ENCODE results near the gene NOS1AP. TPM values are rescaled to one million over a fixed set of nuclear protein-coding genes. Genes with fewer than 3 reads are reported as not detected.

NOS1AP gene
- total RNA-seq, 1 experiment from 2014 or later, result 2.4 TPM

GRCh38 chr1:162192763-162193162 lies 123.3 kb downstream of the NOS1AP start:
- no peak for DNase-seq (ENCODE audit: unreplicated experiment)
- Mint-ChIP-seq H3K27me3 (ENCODE audit: insufficient read depth, unreplicated experiment) (no peaks in the 10 kb centered on the region), H3K9me3 (ENCODE audit: unreplicated experiment) (no peaks in the 10 kb centered on the region), H3K4me3 (ENCODE audit: unreplicated experiment) (no peak overlapping the region), H3K36me3 (ENCODE audit: insufficient read depth, unreplicated experiment) (no peaks in the 10 kb centered on the region), H3K27ac (ENCODE audit: low read depth, unreplicated experiment) (no peak overlapping the region), H3K4me1 (ENCODE audit: insufficient read depth, unreplicated experiment) (no peaks in the 10 kb centered on the region)
- intact Hi-C loops (cut with micrococcal nuclease), result no loop called here
- TF ChIP-seq, protein P1, sequence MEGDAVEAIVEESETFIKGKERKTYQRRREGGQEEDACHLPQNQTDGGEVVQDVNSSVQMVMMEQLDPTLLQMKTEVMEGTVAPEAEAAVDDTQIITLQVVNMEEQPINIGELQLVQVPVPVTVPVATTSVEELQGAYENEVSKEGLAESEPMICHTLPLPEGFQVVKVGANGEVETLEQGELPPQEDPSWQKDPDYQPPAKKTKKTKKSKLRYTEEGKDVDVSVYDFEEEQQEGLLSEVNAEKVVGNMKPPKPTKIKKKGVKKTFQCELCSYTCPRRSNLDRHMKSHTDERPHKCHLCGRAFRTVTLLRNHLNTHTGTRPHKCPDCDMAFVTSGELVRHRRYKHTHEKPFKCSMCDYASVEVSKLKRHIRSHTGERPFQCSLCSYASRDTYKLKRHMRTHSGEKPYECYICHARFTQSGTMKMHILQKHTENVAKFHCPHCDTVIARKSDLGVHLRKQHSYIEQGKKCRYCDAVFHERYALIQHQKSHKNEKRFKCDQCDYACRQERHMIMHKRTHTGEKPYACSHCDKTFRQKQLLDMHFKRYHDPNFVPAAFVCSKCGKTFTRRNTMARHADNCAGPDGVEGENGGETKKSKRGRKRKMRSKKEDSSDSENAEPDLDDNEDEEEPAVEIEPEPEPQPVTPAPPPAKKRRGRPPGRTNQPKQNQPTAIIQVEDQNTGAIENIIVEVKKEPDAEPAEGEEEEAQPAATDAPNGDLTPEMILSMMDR (IDR thresholded peaks at IDR 0.05; ENCODE audit: unreplicated experiment), result no peak
- ChIA-PET CTCF (interaction anchor here (0.8 to 1.2 kb wide), 2 partner anchors 10 to 12 kb away, joined by 3 read pairs; no protein-coding TSS in a partner anchor), POLR2A (interaction anchor here (0.6 to 1.2 kb wide), 2 partner anchors 40 to 234 kb away, joined by 3 read pairs; no protein-coding TSS in a partner anchor)
- no TSS peak for BruUV-seq (replicated peaks)

DNA sequence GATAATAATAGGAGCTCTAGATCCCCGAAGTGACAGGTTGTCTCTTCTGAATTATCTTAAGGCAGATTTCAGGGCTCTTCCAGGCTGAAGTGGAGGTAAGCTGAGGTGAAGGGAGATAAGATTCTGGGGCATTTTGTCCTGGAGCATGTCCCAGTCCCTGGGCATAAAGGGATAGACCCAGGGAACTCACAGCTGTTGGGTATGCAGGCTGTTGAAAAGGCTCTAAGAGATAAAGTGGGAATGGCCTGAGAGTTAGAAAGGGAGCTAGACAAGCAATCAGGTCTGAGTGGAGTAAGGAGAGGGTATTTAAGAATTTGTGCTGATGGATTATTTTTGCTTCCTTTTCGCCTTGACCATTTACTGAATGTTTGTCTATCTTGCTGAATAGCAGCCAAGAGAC lies 123.7 kb downstream of the NOS1AP start:
- no TSS peak for BruUV-seq (replicated peaks)

DNA sequence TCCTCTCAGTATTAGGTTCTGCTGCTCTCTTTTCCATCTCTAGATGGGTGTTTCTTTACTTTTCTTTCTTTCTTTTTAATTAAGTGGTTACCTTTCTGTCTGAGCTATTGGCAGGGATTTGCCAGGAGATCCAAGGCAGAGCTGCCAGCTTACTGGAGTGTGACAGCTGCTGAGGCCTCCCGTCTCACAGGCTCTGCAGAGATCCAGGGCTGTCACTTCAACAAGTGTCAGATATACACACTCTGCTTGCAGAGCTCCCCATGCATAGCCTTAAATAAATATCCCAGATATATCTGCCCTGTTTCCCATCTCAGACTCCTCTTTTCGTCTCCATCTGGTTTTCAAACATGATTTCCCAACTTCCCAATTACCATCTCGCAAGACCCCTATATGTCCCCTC lies 124.3 kb downstream of the NOS1AP start:
- Mint-ChIP-seq H3K36me3 (ENCODE audit: insufficient read depth, unreplicated experiment) (no peaks in the 10 kb centered on the region), H3K4me1 (ENCODE audit: insufficient read depth, unreplicated experiment) (no peaks in the 10 kb centered on the region), H3K9me3 (ENCODE audit: unreplicated experiment) (no peaks in the 10 kb centered on the region), H3K4me3 (ENCODE audit: unreplicated experiment) (no peak overlapping the region), H3K27ac (ENCODE audit: low read depth, unreplicated experiment) (no peak overlapping the region), H3K27me3 (ENCODE audit: insufficient read depth, unreplicated experiment) (no peaks in the 10 kb centered on the region)
- TF ChIP-seq, protein P1 (IDR thresholded peaks at IDR 0.05; ENCODE audit: unreplicated experiment), result no peak
- POLR2A ChIA-PET, result interaction anchor here (1.2 kb wide), 1 partner anchor 41 kb away, joined by 3 read pairs; no protein-coding TSS in a partner anchor
- intact Hi-C loops (cut with micrococcal nuclease), result no loop called here
- CTCF ChIA-PET, result interaction anchor here (0.7 to 1.2 kb wide), 2 partner anchors 8 to 12 kb away, joined by 3 read pairs; no protein-coding TSS in a partner anchor
- BruUV-seq (replicated peaks), result no TSS peak
- DNase-seq (ENCODE audit: unreplicated experiment), result no peak

More for the DNA sequence above, 123.7 kb downstream of the NOS1AP start:
- ChIA-PET POLR2A (interaction anchor here (0.6 to 1.2 kb wide), 2 partner anchors 41 to 235 kb away, joined by 3 read pairs; no protein-coding TSS in a partner anchor), CTCF (interaction anchor here (0.7 to 1.2 kb wide), 3 partner anchors 8 to 13 kb away, joined by 3 read pairs; no protein-coding TSS in a partner anchor)
- no peaks in the 10 kb centered on the region for H3K36me3 Mint-ChIP-seq (ENCODE audit: insufficient read depth, unreplicated experiment)
- intact Hi-C loops (cut with micrococcal nuclease), result no loop called here
- TF ChIP-seq, protein P1 (IDR thresholded peaks at IDR 0.05; ENCODE audit: unreplicated experiment), result no peak
- H3K4me1 Mint-ChIP-seq (ENCODE audit: insufficient read depth, unreplicated experiment), result no peaks in the 10 kb centered on the region
- H3K4me3 Mint-ChIP-seq (ENCODE audit: unreplicated experiment), result no peak overlapping the region
- H3K27ac Mint-ChIP-seq (ENCODE audit: low read depth, unreplicated experiment), result no peak overlapping the region
- no peaks in the 10 kb centered on the region for H3K9me3 Mint-ChIP-seq (ENCODE audit: unreplicated experiment)
- no peaks in the 10 kb centered on the region for H3K27me3 Mint-ChIP-seq (ENCODE audit: insufficient read depth, unreplicated experiment)
- DNase-seq (ENCODE audit: unreplicated experiment), result no peak

- Mint-ChIP-seq H3K27ac (ENCODE audit: low read depth, unreplicated experiment) (no peak overlapping the region), H3K4me1 (ENCODE audit: insufficient read depth, unreplicated experiment) (peaks cover 5% of the 10 kb centered on the region), H3K36me3 (ENCODE audit: insufficient read depth, unreplicated experiment) (no peaks in the 10 kb centered on the region), H3K27me3 (ENCODE audit: insufficient read depth, unreplicated experiment) (no peaks in the 10 kb centered on the region), H3K9me3 (ENCODE audit: unreplicated experiment) (no peaks in the 10 kb centered on the region), H3K4me3 (ENCODE audit: unreplicated experiment) (no peak overlapping the region)
- ChIA-PET POLR2A (no interaction called here), CTCF (no interaction called here)
- no TSS peak for BruUV-seq (replicated peaks)
- intact Hi-C loops (cut with micrococcal nuclease), result no loop called here
- DNase-seq (ENCODE audit: unreplicated experiment), result no peak
- TF ChIP-seq, protein P1 (IDR thresholded peaks at IDR 0.05; ENCODE audit: unreplicated experiment), result no peak
Measured at GRCh38 chr1:162195567-162195966, 126.1 kb downstream of the NOS1AP start.
